DMS53 treated with DMSO at 0.1 percent for 48 hours (cell line): ENCODE measurements around the gene RAB35.

ENCODE experiments used
- DNase-seq: peaks from one replicate; lab custom pipeline; 2025; ENCODE audit not compliant: unreplicated experiment; lab: John Stamatoyannopoulos, UW

Gene RAB35

GRCh38 chr12:120090206-120090605 lies 26.3 kb downstream of the RAB35 start:
- DNase-seq, result no peak

- no peak for DNase-seq
Observed at GRCh38 chr12:120089796-120090195, 26.8 kb downstream of the RAB35 start.

- no peak for DNase-seq
Observed at GRCh38 chr12:120089105-120089504, 27.4 kb downstream of the RAB35 start.

GRCh38 chr12:120086801-120087621 lies 29.5 kb downstream of the RAB35 start:
- DNase-seq, result peak; percentile 99

- peak; percentile 26 for DNase-seq
Observed at GRCh38 chr12:120085920-120086645, 30.5 kb downstream of the RAB35 start.

- no peak for DNase-seq
Observed at GRCh38 chr12:120081641-120082040, 34.9 kb downstream of the RAB35 start.

- DNase-seq, result no peak
Observed at GRCh38 chr12:120079411-120080400, 36.8 kb downstream of the RAB35 start.

GRCh38 chr12:120078868-120079267 lies 37.7 kb downstream of the RAB35 start:
- DNase-seq, result no peak

GRCh38 chr12:120077260-120077659 lies 39.3 kb downstream of the RAB35 start:
- no peak for DNase-seq

GRCh38 chr12:120076651-120077050 lies 39.9 kb downstream of the RAB35 start:
- no peak for DNase-seq

- no peak for DNase-seq
Observed at GRCh38 chr12:120075034-120075616, 41.4 kb downstream of the RAB35 start.

GRCh38 chr12:120072472-120073249 lies 43.9 kb downstream of the RAB35 start:
- DNase-seq, result no peak

- no peak for DNase-seq
Observed at GRCh38 chr12:120071493-120072020, 45.0 kb downstream of the RAB35 start.

GRCh38 chr12:120069278-120069677 lies 47.3 kb downstream of the RAB35 start:
- no peak for DNase-seq

GRCh38 chr12:120067901-120068300 lies 48.7 kb downstream of the RAB35 start:
- no peak for DNase-seq

- DNase-seq, result peak; percentile 74
Observed at GRCh38 chr12:120067084-120067869, 49.3 kb downstream of the RAB35 start.

- no peak for DNase-seq
Observed at GRCh38 chr12:120066341-120066740, 50.2 kb downstream of the RAB35 start.

- DNase-seq, result no peak
Observed at GRCh38 chr12:120065472-120065871, 51.1 kb downstream of the RAB35 start.
